Measurements from ENCODE around the gene YIF1A. TPM values are rescaled to one million over a fixed set of nuclear protein-coding genes. Genes with fewer than 3 reads are reported as not detected.

YIF1A gene
- total RNA-seq, 1 experiment from 2014 or later = 54.7 TPM

- H3K9me3 ChIP-seq (ENCODE audit: control insufficient read depth in 1 of 2, insufficient read depth in 1 of 2, low read depth in 1 of 2, low read length in 2 of 2) = no peaks in the 10 kb centered on the region
- no peaks in the 10 kb centered on the region for H3K9me2 ChIP-seq (ENCODE audit: insufficient read depth)
- ChIA-PET CTCF (no interaction called here), POLR2A (no interaction called here), RAD21 (ENCODE audit: low non-redundant PET in 1 of 2, low total read pairs in 2 of 2, uncharacterized antibody in 2 of 2, unreplicated experiment in 2 of 2) (no interaction called here)
- ATAC-seq = no peak
- H4K20me1 ChIP-seq (ENCODE audit: insufficient read depth) = no peaks in the 10 kb centered on the region
- H3K79me2 ChIP-seq (ENCODE audit: insufficient read depth, low read length) = no peaks in the 10 kb centered on the region
- DNase-seq (ENCODE audit: low read depth, low spot score) = no peak
- no peak overlapping the region for H3K4me2 ChIP-seq (ENCODE audit: low read length)
- no peak for TF ChIP-seq EZH2 (IDR thresholded peaks at IDR 0.05)
- no peak for TF ChIP-seq CTCF (IDR thresholded peaks at IDR 0.05 in 2 of 3, conservative IDR thresholded peaks at IDR 0.05 in 1 of 3; ENCODE audit: borderline replicate concordance in 1 of 3, insufficient read depth in 1 of 3, low read depth in 2 of 3, low read length in 2 of 3)
- TF ChIP-seq SRF (IDR thresholded peaks at IDR 0.05; ENCODE audit: low read depth) = no peak
- no peak for TF ChIP-seq REST (IDR thresholded peaks at IDR 0.05; ENCODE audit: low read depth)
- no peak for TF ChIP-seq POLR2A (IDR thresholded peaks at IDR 0.05; ENCODE audit: borderline replicate concordance, extremely low read depth, insufficient read depth, insufficient read length)
- no peak for TF ChIP-seq FOSL1 (IDR thresholded peaks at IDR 0.05; ENCODE audit: low read depth)
- intact Hi-C loops (cut with micrococcal nuclease) = no loop called here
- no peak overlapping the region for H3K27ac ChIP-seq (ENCODE audit: low read depth, low read length)
- H3K36me3 ChIP-seq (ENCODE audit: control insufficient read depth in 1 of 2, insufficient read depth in 2 of 2, low read length in 2 of 2) = 0 out of 4 replicates have a peak, but pooled peaks cover 0 to 4% of the 10 kb centered on the region in 2 experiments
- no peak overlapping the region for H3K9ac ChIP-seq (ENCODE audit: low read length)
- H3K4me1 ChIP-seq (ENCODE audit: control insufficient read depth in 1 of 2, insufficient read depth in 2 of 2, low read length in 2 of 2) = no peaks in the 10 kb centered on the region
- no peaks in the 10 kb centered on the region for H3K27me3 ChIP-seq (ENCODE audit: insufficient read depth, low read length)
- no peak overlapping the region for H3K4me3 ChIP-seq (replicated peaks in 1 of 2; ENCODE audit: low read depth in 1 of 2, low read length in 2 of 2)
- no peak overlapping the region for H2AFZ ChIP-seq (ENCODE audit: low read depth, low read length, poor library complexity, severe bottlenecking)
- no TSS peak for BruUV-seq (replicated peaks)
Observed at GRCh38 chr11:66242095-66242765, 46.7 kb downstream of the YIF1A start.

Data from HCT116 (cell line).